CD4-positive, alpha-beta T cell treated with Interleukin-1 beta for 1 hour (primary cell): ENCODE results near the gene HARS2.
"Not testable (repeated sequence)": the region's sequence is repeated elsewhere in the genome, so short reads cannot be mapped to it uniquely, and the experiment has no call there.

Experiments
- DNase-seq, 2 donors: peaks; one replicate each; pipeline ENCODE4 v3.0.0-alpha.2; 2020 to 2022

HARS2 gene

DNA sequence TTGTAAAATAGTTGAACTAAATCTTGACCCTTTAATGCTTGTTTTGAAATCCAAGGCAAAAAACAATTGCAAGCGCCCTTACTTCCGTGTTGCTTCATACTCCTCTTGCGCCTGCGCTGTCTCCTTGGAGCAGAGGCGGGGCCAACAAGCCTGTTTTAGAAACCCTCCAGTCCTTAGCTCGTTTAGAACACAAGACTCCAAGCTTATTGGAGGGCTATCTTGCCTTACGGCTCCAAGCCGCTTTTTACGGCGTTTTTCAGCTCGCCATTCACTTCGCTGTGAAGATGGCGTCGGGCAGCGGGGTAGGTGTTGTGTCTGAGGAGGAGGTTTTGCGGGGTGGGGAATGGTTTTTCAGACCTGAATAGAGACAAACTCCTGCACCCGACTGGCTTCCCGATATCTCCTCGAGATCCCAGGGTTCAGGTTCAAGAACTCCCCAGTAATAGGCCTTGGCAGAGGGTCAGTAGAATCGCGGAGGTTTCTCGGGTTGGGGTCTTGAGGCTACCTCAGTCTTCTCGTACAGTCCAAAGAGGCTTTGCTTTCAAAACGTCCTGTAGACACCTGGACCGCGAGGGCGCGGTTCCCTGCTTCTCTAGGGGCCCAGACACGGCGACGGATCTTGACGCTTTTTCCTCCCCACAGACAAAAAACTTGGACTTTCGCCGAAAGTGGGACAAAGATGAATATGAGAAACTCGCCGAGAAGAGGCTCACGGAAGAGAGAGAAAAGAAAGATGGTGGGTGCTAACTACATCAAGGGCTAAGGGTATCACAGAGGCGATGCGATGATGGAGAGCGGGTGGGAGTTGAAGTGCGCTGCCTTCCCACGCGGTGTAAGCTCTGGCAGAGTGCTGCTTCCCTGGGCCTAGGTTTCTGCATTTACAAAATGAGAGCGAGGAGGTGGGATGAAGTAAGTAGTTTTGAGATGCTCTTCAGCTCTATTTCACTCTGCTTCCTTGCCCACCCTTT, 9.2 kb downstream of the HARS2 start, which contains the start of gene ZMAT2:
ZMAT2 (plus strand) TSS at position 271 of the 968 bp plus-strand sequence; CDS start at position 285, 14 bp downstream.
- DNase-seq = peak; percentile 95 to 96

DNA sequence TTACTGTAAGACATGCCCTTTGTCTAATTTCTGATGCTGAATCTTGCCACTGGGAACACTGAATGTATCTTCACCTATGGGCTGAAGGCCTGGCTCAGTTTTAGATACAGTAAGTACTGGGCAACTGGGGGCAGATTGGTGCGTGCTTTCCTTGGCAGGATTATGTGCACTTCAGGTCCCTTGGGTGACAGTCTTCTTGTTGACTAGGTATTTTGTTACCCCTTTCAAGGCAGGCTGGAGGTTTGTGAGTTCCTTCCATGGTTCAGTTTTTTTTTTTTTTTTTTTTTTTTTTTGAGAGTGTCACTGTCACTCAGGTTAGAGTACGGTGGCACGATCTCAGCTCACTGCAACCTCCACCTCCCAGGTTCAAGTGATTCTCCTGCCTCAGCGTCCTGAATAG, 16.6 kb downstream of the HARS2 start:
- DNase-seq = no peak

DNA sequence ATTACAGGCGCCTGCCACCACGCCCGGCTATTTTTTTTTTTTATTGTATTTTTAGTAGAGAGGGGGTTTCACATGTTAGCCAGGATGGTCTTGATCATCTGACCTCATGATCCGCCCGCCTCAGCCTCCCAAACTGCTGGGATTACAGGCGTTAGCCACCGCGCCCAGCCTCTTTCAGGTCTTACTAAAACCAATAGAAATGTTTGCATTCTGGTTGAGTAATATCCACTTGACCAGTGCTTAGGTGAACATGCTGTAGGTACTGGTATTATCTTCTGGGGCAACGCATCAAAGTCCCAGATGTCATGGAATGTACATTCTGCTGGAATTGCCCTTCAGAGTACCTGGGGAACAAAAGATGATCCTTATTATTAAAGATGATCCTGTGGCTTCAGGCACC, 17.5 kb downstream of the HARS2 start:
- not testable (repeated sequence) for DNase-seq

DNA sequence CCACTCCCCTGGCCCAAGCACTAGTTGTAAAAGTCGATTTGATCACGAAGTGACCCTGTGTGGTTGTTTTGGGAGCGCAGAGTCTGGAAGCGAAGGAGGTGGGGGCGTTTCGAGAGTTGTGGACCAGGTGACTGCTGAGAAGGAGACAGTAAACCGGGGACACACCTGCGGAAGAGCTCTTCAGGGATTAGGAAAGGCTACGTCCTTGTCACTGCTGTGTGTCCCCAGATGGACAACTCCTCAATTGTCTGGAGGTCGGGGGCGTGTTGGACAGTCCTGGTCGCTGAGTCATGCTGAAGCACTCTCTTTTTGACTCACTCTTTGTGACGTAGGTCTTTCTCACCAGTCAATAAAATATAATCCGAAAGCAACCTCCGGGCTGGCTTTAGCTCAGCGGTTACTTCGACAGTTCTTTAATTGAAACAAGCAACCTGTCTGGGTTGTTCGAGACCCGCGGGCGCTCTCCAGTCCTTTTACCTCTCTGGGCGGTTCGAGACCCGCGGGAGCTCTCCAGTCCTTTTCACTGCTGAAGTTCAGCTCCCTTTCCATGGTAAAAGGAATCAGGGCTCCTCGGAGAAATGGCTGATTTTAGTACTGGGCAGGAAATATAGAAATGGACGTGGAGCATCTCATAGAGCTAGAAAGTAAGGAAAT, 19.8 kb downstream of the HARS2 start:
- DNase-seq = peak; percentile 88 to 96

DNA sequence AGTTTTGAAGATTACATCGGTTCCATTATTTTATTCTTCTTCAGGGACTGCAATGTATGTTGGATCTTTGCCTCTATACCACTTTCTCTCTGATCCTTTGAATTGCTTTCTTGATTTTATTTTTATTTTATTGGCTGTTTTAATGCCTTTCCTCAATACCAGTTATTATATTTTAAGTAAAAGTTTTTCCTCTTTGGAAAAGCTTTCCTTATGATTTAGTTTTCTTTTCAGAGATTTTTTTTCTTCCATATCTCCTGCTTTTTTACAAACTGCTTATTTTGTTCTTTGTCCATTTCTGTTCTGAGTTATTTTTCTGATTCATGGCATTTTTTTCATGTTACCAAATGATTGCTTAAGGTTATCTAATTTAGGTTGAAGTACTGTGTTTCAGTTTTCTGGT, 20.5 kb downstream of the HARS2 start:
- no peak for DNase-seq

DNA sequence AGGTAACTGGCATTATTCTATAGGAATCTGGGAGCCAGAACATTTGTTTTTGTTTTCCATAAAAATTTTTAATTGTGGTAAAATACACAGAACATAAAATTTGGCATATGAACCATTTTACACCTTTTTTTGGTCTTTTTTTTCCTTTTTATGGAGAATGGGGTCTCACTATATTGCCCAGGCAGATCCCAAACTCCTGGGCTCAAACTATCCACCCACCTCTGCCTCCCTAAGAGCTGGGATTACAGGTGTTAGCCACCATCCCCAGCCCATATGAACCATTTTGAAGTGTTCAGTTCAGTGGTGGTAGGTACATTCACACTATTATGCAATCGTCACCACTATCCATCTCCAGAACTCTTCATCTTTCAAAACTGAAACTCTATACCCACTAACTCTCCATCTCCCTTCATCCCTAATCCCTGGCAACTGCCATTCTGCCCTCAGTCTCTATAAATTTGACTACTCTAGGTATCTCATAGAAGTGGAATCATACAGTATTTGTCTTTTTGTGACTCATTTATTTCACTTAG, 22.4 kb downstream of the HARS2 start:
- DNase-seq = no peak

DNA sequence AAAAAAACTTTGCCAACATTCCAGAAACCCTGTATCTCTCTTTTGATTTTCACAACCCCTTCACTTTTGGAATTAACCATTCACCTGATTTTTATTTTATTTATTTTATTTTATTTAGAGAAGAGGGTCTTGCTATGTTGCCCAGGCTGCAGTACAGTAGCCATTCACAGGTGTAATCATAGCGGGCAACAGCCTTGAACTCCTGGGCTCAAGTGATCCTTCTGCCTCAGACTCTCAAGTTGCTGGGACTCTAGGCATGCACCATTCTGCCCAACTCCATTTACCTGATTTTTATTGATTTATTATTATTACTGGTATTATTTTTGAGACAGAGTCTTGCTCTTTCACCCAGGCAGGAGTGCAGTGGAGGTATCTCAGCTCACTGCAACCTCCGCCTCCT, 25.0 kb downstream of the HARS2 start:
- DNase-seq = not testable (repeated sequence)

DNA sequence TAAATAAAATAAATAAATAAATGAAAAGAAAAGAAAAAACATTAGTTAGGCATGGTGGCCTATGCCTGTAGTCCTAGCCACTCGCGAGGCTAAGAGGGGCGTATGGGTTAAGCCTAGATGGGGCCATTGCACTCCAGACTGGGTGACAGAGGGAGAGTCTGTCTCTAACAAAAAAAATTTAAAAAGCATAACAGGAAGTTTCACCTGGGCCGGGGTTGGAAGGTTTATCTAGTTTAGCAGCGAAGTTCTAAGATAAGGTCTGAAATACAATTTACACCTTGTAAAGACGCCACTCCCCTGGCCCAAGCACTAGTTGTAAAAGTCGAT, 27.0 kb downstream of the HARS2 start:
- DNase-seq = no peak

DNA sequence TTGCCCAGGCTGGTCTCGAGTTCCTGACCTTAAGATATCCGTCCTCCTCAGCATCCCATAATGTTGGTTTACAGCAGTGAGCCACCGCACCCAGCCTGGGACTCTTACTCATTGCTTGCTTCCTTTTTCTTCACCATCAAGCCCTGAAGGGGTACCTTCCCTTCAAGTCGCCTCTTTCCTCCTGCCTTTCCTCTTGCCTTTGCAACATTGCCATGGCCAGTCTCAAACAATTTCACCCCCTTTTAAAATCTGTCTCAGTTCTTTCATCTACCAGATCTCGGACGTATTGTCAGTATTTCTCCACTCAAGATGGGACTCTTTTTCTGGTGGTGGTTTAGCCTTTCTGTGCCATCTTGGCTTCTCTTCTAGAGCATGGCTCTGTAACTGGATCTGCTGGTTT, 29.5 kb downstream of the HARS2 start:
- not testable (repeated sequence) for DNase-seq

DNA sequence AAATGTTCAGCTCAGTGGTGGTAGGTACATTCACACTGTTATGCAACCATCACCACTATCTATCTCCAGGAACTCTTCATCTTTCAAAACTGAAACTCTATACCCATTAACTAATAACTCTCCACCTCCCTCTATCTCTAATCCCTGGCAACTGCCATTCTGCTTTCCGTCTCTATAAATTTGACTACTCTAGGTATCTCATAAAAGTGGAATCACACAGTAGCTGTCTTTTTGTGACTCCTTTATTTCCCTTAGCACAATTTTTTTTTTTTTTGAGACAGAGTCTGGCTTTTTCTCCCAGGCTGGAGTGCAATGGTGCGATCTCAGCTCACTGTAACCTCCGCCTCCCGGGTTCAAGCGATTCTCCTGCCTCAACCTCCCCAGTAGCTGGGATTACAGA, 30.1 kb downstream of the HARS2 start:
- not testable (repeated sequence) for DNase-seq

DNA sequence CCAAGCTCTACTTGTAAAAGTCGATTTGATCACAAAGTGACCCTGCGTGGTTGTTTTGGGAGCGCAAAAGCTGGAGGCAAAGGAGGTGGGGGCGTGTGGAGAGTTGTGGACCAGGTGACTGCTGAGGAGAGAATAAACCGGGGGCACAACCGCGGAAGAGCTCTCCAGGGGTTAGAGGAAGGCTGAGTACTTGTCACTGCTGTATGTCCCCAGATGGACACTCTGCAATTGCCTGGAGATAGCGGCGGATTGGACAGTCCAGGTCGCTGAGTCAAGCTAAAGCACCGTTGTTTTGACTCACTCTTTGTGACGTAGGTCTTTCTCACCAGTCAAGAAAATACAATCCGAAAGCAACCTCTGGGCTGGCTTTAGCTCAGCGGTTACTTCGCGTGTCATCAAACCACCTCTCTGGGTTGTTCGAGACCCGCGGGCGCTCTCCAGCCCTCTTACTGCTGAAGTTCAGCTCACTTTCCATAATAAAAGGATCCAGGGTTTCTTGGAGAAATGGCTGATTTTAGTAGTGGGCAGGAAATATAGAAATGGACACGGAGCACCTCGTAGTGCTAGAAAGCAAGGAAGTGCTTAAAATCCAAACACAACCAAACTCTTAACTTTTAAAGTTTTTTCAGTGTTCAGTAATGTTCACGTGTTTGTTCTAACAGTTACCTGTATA, 34.7 kb downstream of the HARS2 start:
- peak; percentile 61 to 74 for DNase-seq

DNA sequence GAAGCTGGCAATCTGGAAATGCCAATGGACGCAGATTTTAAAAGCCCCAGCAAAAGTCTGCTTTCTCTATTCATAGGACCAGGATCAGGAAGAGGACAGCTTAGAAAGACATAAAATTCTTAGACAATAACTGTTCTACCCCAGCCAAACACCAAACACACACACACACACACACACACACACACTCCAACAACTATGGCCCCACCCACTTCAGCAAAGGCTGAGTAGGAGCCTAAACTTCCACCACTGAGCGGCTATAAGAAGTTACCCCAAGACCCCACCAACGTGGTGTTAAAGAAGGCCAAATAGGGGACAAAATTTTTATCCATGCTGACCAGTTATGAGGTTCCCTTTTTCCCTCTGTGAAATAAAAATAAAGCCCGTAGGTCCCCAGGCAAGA, 41.8 kb downstream of the HARS2 start:
- no peak for DNase-seq

DNA sequence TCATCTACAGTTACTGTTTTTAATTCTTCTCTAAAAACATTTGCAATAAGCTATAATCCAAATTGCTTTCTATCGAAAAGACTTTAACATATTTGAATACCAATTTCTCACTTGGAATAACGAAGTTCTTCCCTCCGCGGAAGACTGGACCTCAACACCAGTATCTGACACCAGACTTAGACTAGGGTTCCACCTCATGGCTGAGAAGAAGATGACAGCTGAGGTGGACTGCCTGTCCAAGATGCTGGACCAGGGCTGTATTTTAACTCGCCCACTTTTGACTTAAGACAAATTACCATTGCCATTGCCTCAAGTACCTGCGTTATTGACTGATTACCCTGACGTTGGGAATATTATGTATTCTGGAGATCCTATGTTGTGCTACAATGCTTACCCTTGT, 43.1 kb downstream of the HARS2 start:
- DNase-seq = no peak

DNA sequence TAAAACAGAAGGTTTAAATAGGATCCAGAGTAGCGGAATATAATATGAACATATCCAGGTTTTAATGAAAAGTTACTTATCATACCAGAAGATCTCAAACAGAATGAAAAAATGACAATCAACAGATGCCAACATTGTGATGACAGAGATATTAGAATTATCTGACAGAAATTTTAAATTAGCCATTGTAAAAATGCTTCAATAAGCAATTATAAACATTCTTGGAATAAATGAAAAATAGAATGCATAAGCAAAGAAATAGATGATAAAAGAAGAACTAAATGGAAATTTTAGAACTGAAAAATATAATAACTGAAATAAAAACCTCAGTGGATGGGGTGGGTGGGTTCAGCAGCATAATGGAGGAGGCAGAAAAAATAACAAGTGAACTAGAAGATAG, 46.2 kb downstream of the HARS2 start:
- no peak for DNase-seq

DNA sequence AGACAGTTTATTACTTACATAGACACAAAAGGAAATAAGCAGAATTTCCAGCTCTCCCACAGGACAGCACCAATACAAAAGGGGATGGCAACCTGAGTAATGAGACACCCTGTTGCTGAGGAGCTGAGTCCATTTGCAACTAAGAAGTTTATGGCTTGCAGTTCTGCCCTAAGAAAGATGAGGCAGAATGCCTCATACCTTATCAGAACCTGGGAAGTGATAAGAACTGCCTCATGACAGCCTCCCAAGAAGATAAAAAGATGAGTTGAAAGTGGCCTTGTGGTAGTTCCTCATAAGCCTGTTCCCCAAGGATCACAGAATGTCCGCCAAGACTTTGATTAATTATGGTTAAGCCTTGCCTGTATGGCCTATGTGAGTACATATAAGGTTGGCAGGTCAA, 50.7 kb downstream of the HARS2 start:
- no peak for DNase-seq
